HG02623 (cell line): ENCODE data around the gene TPM2.

ENCODE experiments used
- ATAC-seq: cut with Tn5 transposase; IDR thresholded peaks from one replicate; pipeline ENCODE4 v1.9.1; 2021; ENCODE audit warnings: moderate library complexity; ENCODE audit not compliant: unreplicated experiment

TPM2 gene

GRCh38 chr9:35718721-35719511 is 29.2 kb upstream of the TPM2 start:
- ATAC-seq: no peak

- no peak for ATAC-seq
Measured at GRCh38 chr9:35717132-35717870, 27.6 kb upstream of the TPM2 start.

DNA sequence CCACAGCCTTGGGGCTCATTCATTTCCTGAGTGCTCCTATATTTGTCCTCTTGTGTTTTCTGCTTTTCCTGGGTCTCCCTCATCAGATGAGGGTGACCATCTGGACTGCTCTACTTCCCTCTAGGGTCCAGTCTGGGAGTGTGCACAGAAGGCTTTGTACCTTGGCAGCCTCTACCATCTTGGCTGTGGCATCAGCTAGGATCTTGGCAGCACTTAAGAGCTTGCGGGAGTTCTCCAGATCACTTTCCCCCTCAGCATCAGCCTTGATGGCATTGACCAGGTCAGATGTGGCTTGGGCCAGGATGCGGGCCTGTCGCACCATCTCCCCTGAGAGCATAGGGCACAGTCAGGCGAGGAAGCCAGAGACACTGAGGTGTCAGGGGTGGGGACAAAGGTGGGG is 26.5 kb upstream of the TPM2 start:
- no peak for ATAC-seq

DNA sequence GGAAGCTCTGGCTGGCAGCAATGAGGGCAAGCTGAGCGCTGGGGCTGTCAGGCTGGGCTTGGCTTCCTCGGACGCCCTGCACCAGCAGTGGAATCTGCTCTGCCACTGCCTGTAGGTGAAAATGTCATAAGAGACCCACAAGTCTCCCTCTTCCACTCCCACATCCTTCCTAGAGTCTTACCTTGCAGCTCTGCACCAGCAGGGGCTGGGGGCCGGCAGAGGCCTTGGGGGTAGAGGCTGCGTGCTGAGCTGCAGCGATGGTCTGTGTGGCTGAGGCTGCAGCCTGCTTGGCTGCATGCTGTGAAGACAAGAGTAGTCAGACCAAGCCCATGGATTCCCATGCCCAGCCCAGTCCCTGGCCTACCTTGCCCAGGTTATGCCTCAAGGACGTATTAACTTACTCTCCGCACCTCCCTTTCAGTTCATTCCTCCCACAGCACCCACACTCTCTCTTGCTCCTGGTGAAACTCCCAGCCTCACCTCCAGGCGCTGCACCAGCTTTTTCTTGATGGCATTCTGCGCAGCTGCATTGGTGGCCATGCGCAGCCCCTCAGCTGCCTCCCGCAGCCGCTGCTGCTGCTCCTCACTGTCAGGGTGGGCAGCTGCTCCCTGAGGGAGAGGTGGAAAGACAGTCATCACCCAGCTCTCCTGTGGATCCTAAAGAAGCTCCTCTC is 25.0 kb upstream of the TPM2 start:
- ATAC-seq: no peak

DNA sequence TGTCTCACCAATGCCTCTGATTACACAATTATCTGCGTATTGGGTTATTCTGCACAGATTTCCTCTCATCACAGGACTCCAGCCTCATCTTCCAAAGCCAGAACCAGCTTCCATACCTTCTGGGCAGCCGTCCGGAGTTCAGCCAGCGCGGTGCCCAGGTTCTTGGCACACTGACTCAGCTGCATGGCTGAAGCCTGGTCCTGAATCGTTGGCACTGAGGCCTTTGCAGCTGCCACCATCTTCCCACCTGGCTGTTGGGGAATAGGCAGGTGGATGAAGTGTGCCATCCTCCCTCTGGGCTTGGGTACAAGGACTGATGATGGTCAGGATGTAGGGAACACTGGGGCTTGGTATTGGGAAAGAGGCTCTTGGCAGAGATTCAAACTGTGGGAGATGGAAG is 24.4 kb upstream of the TPM2 start:
- ATAC-seq: no peak

GRCh38 chr9:35713578-35713977 is 23.9 kb upstream of the TPM2 start:
- no peak for ATAC-seq

- ATAC-seq: no peak
Measured at GRCh38 chr9:35712762-35713400, 23.2 kb upstream of the TPM2 start.

GRCh38 chr9:35711501-35712428 is 22.0 kb upstream of the TPM2 start:
- no peak for ATAC-seq

DNA sequence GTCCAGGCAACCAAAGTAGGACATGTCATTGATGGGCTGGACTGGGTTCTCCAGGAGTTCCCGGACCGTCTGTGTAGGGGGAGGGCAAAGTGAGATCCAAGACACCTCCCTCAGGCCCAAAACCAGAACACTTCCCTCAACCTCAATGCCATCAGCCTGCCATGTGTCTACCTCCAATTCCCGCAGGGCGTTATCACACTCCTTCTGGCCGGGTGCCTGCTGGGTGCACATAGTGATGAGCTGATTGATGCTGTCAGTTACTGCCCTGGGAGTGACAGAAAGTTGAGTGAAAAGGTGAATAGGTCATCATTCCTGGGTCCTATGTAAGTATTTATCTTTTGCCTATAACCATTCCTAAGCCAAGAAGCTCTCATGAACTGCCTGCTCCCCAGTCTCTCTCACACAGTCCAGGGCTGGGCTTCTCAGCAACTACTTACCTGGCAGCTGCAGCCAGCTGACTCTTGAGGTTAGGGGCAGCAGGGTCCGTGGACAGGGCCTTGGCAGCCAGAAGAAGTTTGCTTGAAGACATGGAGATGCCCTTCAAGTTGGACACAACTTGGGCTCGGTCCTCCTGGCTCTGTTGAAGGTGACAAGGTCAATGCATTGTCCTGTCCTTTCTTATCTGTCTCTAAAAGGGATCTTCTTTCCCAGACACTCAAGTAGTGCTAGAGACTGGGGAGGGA is 21.2 kb upstream of the TPM2 start:
- no peak for ATAC-seq

DNA sequence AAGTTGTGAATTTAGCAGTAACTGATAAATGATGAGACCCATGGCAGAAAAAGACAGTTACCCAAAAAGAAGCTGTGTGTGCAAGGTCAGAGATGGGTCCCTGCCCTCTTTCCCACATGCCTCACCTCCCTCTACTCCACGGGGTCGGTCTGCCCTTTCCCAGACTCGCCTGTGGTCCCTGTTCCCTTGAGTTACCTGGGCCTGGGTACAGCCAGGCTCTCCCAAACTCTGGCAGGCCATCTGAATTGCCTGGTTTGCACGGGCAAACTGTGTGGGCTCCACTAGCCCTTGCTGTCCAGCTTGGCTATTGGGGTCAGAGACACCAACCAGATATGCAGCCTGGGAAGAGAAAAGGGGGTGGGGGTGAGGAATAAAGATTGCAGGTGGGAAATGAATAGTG is 18.4 kb upstream of the TPM2 start:
- ATAC-seq: no peak

- no peak for ATAC-seq
Measured at GRCh38 chr9:35706951-35707350, 17.2 kb upstream of the TPM2 start.

GRCh38 chr9:35705836-35706430 is 16.2 kb upstream of the TPM2 start:
- no peak for ATAC-seq

GRCh38 chr9:35705372-35705771 is 15.6 kb upstream of the TPM2 start:
- no peak for ATAC-seq

- ATAC-seq: no peak
Measured at GRCh38 chr9:35703906-35704672, 14.4 kb upstream of the TPM2 start.

DNA sequence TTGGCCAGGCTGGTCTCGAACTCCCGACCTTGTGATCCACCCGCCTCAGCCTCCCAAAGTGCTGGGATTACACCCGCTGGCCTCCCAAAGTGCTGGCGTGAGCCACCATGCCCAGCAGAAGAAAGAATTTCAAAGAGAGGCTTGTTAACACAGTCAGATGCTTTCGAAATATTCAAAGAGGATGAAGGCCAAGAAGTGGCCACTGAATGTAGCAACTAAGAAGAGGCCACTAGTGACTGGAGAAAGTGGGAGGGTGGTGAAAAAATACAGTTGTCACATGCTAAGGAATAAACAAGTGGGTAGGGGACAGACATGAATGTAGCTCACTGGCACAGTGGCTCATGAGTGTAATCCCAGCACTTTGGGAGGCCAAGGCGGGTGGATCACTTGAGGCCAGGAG is 13.0 kb upstream of the TPM2 start:
- ATAC-seq: no peak

GRCh38 chr9:35700942-35701341 is 11.2 kb upstream of the TPM2 start:
- no peak for ATAC-seq

DNA sequence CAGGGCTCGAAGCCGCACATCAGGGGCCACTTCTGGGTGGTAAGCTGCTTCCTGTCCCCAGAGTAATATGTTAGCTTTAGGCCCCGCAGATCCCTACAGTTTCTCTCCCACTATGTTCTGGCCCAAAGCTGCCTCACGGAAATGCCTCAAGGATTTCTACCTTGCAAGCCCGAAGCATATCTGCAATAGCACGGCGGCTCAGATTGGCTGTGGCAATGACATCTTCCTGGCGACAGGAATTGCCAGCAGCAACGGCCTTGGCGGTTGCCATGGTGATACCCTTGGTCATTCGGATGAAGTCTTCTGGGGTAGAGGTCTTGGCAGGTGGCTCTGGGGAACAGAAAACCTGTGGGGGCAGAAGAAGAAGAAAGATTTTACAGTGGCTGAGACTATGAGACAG is 10.3 kb upstream of the TPM2 start:
- ATAC-seq: no peak

DNA sequence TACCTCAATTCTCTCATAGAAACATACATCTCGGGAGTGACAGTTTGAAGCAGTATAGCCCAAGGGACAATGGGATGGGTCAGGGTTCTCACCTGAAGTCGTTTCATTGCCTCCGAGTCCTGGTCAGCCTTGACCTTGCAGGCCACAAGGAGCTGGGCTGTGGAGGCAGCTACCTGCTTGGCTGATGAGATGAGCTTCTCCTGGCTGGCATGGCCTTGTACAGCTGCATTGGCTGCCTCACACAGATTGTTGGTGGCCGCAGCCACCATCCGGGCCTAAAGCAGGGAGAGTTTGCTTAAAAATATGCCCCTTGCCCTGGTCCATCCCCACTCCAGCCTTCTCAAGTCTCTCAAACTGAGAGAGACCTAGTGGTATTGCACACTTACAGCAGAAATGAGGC is 8.5 kb upstream of the TPM2 start:
- no peak for ATAC-seq

- no peak for ATAC-seq
Measured at GRCh38 chr9:35697486-35697885, 7.8 kb upstream of the TPM2 start.
